ENCODE data around the gene ADSL.

DNA sequence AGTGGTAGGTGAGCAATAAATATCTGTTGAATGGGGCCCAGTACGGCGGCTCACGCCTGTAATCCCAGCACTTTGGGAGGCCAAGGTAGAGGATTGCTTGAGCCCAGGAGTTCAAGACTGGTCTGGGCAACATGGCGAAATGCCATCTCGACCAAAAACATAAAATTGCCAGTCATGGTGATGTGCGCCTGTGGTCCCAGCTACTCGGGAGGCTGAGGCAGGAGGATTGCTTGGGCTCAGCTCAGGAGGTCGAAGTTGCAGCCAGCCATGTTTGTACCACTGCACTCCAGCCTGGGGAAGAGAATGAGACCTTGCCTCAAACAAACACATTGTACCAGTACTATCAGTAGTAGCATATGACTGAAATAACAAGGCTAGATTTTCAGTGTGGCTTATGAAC, 28.3 kb downstream of the ADSL start:
- TF ChIP-seq, protein P1, sequence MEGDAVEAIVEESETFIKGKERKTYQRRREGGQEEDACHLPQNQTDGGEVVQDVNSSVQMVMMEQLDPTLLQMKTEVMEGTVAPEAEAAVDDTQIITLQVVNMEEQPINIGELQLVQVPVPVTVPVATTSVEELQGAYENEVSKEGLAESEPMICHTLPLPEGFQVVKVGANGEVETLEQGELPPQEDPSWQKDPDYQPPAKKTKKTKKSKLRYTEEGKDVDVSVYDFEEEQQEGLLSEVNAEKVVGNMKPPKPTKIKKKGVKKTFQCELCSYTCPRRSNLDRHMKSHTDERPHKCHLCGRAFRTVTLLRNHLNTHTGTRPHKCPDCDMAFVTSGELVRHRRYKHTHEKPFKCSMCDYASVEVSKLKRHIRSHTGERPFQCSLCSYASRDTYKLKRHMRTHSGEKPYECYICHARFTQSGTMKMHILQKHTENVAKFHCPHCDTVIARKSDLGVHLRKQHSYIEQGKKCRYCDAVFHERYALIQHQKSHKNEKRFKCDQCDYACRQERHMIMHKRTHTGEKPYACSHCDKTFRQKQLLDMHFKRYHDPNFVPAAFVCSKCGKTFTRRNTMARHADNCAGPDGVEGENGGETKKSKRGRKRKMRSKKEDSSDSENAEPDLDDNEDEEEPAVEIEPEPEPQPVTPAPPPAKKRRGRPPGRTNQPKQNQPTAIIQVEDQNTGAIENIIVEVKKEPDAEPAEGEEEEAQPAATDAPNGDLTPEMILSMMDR (IDR thresholded peaks at IDR 0.05): no peak
- TF ChIP-seq POLR2A (IDR thresholded peaks at IDR 0.05): no peak
